Stimulated activated CD8-positive, alpha-beta memory T cell treated with anti-CD3 and anti-CD28 coated beads, Interleukin-4, amount 100 ng/mL, for 1 hour (primary cell): Measurements from ENCODE around the gene AP3M1.
"Not testable (repeated sequence)": the region's sequence is repeated elsewhere in the genome, so short reads cannot be mapped to it uniquely, and the experiment has no call there.

Source experiments
- DNase-seq, 2 donors: peaks; one replicate each; pipeline ENCODE4 v3.0.0-alpha.2; 2020; ENCODE audit warnings: low read depth in 2 of 2, low spot score in 1 of 2

Gene AP3M1

DNA sequence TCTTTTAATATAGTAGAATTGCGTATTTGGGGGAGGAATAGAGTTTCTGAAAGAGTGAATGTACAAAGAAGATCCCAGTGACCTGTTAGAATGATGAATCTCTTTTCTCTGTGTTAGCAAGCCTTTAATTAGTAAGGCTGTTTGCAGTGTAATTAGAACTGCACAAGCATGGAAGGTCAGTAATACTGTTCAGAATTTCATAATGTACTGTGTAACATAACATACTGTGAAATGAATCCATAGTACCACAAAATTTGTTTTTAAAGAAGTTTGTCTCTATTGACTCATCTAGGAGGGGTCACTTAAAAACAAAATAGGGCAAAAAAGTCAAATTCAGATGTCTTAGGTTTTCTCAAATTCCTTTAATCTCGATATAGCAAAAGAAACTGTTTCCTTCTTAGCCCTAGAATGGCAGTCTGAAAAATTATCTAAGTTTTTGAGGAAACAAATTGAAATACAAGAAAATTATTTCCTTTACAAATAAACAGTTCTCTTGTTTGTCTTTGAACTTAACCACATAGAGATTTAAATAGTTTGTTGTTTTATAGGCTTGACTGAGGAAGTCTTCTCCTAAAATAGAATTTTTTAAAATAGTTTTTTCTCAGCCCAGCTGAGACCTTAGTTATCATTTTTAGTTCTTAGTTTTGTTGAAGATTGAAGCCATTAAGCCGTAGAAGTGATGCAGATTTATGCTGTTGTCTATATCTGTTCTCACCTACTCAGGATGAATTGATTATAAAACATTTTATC is 12.9 kb upstream of the AP3M1 start:
- no peak for DNase-seq

DNA sequence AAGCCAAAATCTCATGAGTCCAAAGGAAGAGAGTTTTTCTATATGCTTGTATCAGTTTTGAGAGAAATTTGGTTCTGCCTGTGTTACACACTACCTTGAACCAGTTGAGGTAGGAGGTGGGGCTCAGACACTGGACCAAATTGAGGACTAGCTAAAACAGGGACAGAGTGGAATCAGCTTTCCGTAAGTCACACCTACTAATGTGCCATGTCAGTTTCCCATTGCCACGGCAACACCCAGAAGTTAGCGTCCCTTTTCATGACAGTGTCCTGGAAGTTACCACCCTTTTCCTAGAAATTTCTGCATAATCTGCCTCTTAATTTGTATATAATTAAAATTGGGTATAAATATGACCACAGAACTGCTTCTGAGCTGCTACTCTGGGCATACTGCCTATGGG is 9.4 kb upstream of the AP3M1 start:
- no peak for DNase-seq

DNA sequence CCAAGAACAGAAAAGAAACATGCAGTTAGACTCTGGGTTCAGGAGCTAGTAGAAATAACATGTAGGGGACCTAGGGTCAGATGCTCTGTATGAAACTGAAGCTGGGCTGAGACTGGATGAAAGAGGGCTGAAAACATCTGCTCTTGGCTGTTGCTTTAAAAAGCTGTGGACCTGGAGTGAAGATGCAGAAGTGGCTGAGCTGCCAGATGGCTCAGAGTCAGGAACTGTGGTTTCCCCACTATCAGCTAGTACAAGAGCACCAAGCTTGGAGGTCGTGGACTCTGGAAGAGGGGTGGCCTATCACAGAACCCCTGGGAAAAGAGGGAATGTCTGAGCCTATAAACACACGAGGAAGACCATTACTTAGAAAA is 6.3 kb upstream of the AP3M1 start:
- no peak for DNase-seq

DNA sequence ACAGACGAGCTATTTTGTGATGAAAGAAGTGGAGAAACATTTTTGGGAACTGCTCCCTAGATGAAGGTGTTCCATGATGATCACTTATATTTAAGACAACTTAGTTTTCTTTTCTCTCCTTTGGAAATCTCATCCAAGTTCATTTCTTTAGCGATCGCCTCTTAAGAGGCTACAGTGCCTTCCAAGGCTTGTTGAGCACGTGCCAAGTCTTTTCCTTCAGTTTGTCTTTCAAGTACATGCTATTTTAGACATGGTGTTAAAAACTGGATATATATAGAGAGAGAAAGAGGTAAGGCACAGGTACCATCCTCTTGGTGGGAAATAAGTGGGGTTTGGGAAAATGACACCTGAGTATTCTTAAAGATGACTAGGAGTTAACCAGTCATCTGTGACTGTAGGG is 3.0 kb upstream of the AP3M1 start:
- no peak for DNase-seq

DNA sequence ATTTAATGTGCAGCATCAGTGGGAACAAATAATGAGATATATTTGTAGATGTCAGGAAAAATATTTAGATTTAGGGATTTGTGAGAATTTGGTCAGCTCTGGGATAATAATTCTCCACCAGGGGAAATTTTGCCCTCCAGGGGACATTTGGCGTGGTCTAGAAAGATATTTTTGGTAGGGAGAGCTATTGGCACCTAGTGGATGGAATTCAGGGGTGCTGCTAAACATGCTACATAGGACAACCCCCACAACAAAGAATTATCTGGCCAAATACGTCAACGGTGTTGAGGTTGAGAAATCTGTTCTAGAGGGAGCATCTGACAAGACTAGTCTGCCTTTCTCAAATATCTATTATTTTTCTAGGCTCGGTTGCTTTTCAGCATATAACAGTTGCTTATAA is 2.5 kb upstream of the AP3M1 start:
- DNase-seq = no peak

DNA sequence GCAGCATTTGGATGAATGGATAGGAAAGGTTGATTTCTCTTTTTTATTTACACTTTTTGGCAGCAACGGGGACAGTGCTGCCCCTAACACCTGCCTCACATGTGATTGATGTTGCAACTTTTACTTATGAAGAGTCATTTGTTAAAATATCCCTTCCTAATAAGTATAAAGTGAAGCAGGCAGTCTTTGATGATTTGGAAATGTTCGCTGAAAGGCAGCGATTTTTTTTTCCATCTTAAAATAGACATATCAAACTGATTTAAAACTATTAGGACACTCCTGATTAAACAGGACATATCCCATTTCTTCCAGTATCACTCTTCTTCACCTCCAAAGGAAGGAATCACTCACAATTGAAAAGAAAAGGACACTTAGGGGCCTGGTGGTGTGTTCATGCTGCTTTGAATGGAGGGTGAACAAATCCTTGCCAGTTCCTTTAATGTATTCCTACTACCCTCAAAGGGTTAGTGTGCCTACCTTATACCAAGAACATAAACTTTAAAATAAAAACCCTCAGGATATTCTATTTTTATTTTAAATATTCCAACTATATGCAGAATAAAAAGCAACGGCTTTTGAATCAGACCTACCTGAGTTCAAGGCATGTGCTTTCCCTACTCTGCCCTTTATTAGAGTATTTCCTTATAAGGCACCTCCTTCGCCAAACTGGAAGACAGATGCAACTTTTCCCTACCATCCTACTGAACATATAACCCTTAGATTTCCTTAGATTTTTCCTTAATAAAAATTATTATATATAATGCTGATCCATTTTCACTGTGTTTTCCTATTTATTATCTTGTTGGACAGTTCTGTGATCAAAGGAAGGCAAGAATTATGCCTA is 1.5 kb upstream of the AP3M1 start:
- DNase-seq = no peak

DNA sequence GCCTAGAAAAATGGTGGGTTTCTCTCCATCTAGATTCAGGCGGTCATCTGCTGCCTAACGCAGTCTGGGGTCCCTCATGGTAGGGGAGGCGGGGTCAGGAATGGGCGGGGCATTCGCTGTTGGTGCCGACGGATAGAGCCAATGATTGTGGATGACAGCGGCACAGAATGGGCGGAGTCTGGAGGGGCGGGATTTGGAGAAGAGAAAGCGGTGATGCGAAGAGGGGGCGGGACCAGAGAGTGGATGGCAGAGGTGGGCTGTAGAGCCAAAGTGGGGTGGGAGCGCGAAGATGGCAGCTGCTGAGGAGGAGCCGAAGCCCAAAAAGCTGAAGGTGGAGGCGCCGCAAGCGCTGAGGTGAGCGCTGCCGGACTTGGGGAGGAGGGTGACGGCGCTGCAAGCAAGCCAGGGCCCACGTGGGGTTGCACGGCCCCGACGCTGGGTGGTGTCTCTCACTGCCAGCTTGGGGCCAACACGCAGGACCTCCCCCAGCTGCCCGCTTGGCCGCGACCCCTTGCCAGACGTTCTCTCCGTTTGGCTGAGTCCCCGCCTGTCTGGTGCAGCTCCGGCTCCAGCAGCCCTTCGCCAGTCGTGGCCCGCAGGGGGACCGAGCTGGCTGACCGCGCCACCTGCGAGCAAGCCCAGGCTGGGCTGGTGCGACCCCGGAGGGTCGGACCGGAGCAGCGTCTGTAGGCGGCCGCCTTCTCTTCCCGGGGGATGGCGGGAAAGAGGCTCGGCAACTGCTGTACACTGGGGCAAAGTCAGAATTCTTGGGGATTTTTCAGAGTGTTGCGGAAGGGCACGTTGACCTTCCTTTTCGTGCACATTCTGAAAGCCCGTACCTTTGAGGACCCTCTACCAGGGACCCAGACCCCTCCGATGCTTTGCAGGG is 606 bp upstream of the AP3M1 start, which contains the start of gene ADK:
Gene ADK, plus strand, starts transcription at position 232 of the 889 bp plus-strand sequence. Its CDS starts 58 bp downstream, at position 290.
- peak; percentile 99 to 100 for DNase-seq

GRCh38 chr10:74146980-74147379 is 3.6 kb downstream of the AP3M1 start:
- not testable (repeated sequence) for DNase-seq

- DNase-seq = no peak
Observed at GRCh38 chr10:74145133-74145532, 5.5 kb downstream of the AP3M1 start.

GRCh38 chr10:74140553-74140952 is 10.1 kb downstream of the AP3M1 start:
- DNase-seq = no peak

DNA sequence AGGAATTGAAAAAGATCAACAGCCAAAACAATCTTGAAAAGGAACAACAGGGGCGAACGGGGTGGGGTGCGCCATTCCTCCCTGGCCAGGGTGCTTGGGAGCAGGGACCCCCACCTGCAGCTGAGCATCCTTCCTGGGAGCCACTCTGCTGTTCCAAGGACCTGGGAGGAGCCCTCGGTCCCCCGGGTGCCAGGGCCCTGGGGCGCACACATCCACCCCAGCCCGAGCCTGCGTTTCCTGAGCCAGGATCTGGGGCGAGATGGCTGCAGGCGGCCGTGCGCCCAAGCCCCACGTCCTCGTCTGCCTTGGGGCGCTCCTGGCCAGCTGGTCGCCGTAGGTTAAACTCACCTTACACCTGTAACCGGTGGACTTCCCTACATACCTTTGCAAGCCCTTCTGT is 10.6 kb downstream of the AP3M1 start:
- DNase-seq = no peak

- not testable (repeated sequence) for DNase-seq
Observed at GRCh38 chr10:74138596-74138995, 12.0 kb downstream of the AP3M1 start.

DNA sequence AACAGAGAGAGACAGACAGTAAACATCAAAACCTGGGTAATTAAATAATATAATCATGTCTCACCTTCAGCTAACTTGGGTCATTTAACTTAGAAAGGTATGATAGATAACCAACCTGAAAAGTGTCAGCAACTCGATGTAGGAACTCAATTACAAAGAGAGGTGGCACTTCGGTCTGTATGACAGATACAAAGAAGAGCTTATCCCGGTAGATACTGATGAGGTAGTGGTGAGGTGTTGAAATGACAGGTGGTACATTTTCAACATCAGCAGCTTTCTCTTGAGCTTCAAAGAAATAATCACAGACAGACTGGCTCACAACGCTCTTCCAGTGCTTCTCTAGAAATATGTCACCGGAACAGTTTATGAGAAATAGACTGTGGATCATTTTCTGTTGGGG is 12.6 kb downstream of the AP3M1 start:
- no peak for DNase-seq

GRCh38 chr10:74135452-74135851 is 15.2 kb downstream of the AP3M1 start:
- DNase-seq = no peak

- no peak for DNase-seq
Observed at GRCh38 chr10:74133923-74134820, 16.5 kb downstream of the AP3M1 start.

DNA sequence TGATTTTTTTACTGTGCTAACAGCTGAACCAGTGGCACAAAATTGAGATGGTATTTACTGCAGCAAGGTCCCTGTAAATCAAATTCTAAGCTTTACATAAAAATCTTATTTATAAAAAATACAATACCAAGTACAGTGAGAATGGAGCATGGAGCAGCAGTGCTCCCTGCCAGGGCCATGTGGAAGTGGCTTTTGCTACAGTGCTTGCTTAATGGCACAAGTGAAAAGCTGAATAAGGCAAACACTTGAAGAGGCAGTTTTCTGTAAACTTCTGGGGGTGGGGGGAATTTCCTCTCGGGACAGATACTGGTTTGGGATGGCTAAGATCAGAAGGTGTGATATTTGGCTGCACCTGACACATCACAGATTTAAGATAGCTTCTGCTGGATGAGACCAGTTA is 27.5 kb downstream of the AP3M1 start:
- no peak for DNase-seq

DNA sequence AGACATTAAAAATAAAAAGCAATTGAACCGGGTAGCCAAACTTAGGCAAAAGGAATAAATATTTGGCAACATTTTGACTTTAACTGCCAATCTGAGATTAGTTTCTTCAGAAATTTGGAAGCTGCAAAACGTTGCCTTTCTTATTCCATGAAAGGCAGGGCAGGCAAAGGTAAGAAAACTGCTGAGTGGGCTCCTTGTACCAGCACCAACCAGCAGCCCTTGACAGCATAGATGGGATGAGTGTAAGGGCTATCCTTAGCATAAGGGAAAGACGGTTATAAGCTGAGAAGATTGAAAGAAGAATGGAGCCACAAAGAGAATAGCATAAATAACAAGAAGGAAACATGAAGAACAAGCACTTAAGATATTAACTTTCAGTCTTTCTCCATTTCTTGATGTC is 28.6 kb downstream of the AP3M1 start:
- no peak for DNase-seq

DNA sequence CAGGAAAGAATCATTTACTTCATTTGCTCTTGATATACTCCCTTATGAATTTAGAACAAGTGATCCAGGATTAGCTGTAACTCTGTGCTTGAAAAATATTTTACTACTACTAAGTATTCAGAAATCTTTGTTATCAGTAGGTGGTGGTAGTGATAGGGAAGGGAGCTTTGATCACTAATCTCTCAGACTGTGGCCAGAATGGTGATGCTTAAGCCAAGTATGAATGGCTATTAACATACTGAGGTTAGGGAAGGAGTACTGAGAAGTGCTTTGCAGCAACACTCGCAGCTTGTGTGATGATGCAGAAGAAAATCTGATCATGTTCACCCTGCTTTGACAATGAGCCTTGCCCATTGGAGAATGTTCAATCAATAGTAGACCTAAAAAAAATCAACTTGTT is 29.3 kb downstream of the AP3M1 start:
- no peak for DNase-seq

DNA sequence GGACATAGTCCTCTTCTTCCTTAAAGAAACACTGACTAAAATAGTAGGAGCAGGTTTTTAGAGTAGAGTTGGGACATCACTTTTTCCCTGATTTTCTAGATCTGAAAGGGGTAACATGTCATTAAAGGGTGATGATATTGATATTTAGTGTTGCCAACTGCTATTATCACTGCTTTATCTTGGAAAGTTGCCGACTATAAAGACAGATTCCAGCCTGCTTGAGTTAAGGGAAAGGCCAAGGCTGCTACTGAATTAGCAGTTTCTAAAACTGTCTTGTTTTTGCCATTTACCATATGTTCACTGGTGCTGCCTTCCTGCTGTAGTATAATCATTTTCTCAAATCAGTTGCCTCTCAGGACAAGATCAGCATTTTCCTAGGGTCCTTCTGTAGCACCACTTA is 29.7 kb downstream of the AP3M1 start:
- no peak for DNase-seq

GRCh38 chr10:74118804-74119203 is 31.8 kb downstream of the AP3M1 start:
- no peak for DNase-seq
